ENCODE measurements around the gene SLC4A3.

SLC4A3 gene

DNA sequence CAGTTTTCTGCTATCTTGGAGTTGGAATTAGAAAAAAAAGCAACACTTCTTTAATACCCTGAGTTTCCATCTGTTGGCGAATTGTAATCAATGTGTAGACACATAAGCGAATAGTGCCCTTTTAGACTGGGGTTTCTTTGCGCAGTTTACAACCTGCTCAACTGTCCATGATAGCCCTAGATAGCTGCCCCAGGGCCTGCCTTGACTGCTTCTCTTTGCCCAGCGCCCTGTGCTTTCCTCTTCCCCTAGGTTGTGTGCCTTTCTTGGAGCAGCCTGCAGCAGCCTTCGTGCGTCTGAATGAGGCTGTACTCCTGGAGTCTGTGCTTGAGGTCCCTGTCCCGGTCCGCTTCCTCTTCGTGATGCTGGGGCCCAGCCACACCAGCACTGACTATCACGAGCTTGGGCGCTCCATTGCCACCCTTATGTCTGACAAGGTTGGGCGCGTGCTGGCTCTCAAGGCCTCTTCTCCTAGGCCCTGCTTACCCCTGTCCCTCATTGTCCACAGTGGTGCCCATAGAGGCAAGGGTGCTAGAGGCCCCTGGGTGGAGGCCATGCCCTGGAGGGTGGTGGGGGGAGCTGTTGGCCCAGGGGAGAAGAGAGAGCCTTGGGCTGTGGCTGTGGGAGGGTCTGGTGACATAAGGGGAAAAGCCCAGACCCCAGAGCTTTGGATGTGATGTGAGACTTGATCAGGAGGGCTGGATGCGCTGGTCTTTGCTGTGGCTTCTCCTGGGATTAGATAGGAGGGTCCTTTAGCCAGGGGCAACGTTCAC is 6.9 kb downstream of the SLC4A3 start:
- DNase-seq = no peak

DNA sequence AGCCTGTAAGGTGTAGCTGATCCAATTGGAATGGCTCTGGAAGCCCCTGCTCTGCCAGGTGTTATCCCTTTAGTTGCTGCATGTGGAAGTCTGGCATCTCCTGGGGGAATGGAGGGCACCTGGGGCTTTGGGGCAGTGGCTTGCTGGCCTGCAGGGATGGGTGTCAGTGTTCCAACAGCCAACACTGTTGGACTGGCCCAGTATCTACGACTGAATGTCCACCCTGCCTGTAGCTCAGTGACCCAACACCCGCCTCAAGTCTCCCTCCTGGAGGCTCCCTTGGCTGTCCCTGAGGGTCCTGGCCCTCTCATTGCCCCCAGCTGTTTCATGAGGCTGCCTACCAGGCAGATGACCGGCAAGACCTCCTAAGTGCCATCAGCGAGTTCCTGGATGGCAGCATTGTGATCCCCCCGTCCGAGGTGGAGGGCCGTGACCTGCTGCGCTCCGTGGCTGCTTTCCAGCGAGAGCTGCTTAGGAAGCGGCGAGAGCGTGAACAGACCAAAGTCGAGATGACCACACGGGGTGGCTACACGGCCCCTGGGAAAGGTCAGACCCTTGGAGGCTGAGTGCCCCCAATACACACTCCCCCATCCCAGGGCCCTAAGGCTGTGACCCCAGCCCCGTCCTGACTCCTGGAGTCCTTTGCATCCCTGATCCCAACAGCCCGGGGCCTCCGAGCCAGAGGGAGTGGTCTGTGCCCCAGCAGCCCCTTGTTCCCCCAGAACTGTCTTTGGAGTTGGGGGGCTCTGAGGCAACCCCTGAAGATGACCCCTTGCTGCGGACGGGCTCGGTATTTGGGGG is 7.7 kb downstream of the SLC4A3 start:
- no peak for DNase-seq

DNA sequence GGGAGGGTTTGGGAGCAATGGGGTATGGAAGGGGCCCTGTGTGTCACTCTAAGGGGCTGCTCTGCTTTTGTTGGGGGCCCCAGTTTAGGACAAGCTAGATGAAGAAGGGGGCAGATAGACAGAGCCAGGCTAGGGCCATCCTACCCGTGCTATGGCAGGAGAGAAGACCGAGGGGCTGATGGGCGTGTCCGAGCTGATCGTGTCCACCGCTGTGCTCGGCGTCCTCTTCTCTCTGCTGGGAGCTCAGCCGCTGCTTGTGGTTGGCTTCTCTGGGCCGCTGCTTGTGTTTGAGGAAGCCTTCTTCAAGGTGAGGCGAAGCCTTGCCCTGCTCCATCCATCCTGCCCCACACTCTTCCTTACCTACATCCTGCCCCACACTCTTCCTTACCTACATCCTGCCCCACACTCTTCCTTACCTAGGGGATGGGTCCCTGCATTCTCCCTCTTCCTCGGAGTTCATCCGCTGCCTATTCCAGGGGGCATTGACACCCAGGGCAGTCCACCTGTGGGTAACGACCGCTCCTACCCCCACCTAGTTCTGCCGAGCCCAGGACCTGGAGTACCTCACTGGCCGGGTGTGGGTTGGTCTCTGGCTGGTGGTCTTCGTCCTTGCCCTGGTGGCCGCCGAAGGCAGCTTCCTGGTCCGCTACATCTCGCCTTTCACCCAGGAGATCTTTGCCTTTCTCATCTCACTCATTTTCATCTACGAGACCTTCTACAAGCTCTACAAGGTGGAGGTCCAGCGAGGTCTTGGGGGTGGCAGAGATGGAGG is 8.9 kb downstream of the SLC4A3 start:
- no peak for DNase-seq

DNA sequence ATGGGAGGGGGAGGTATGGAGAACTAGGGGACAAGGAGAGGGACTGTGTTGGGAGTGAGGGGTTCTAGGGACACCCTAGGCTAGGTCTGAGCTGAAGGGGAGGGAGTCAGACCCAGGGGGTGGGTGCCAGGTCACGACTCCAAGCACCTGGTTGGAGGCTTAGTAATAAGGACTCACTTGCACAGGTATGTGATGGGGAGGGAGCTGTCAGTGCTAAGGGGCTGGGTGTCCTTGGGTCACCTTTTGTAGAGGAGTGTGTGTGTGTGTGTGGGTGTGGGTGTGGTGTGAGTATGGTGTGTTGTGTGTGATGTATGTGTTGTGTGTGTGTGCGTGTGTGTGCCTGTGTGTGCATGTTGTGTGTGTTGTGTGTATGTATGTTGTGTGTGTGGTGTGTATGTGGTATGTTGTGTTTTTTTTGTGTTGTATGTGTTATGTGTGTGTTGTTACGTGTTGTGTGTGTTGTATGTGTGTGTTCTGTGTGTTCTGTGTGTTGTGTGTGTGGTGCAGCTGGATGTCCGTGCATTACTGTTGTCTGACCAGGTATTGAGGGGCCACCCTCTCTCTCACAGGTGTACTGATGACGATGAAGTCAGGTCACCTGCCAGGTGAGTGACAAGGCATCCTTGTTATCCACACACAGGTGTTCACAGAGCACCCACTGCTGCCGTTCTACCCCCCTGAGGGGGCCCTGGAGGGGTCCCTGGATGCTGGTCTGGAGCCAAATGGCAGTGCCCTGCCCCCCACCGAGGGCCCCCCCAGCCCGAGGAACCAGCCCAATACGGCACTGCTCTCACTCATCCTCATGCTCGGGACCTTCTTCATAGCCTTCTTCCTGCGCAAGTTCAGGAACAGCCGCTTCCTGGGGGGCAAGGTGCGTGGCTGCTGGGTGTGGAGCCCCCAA is 9.8 kb downstream of the SLC4A3 start:
- no peak for DNase-seq

DNA sequence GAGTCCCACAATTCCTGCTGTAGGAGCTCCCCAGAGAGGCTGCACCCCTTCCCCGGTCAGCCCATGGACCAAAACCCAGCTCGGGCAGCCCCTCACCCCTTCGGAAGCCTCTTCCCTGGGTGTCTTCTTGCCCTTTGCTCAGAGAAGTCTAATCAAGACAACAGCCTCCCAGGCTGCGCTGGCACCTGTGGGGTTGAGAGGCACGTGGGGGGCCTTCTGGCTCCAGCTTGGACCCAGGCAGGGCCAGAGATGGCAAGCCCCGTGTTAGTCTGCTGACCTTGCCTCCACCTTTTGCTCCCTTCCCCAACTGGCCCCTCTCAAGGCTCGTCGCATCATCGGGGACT is 10.4 kb downstream of the SLC4A3 start:
- no peak for DNase-seq

DNA sequence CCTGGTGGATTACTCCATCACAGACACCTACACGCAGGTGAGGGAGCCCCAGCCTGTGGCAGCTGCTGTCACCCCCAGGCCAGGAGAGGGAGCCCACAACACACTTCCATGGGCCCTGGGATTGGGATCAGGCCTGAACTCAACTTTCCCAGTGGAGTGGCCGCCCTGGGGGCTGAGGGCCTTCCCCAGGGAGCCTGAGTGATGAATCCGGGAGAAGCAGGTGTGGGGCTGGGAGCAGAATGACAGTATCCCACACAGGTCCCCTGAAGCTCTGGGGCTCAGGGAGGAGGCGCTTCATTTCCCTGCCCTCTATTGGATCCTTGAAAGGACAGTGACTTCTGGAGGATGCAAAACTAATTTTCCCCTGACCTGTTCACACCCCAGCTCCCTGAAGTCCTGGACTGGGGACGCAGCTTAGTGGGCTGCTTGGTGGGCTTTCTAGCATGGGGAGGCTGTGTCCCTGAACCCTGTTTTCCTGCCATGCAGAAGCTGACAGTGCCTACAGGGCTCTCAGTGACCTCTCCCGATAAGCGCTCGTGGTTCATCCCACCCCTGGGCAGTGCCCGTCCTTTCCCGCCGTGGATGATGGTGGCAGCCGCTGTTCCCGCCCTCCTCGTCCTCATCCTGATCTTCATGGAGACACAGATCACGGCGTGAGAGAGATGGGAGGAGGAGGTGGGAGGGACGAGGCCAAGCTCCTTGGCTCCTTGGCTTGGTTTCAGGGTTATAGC is 11.0 kb downstream of the SLC4A3 start:
- DNase-seq = no peak

DNA sequence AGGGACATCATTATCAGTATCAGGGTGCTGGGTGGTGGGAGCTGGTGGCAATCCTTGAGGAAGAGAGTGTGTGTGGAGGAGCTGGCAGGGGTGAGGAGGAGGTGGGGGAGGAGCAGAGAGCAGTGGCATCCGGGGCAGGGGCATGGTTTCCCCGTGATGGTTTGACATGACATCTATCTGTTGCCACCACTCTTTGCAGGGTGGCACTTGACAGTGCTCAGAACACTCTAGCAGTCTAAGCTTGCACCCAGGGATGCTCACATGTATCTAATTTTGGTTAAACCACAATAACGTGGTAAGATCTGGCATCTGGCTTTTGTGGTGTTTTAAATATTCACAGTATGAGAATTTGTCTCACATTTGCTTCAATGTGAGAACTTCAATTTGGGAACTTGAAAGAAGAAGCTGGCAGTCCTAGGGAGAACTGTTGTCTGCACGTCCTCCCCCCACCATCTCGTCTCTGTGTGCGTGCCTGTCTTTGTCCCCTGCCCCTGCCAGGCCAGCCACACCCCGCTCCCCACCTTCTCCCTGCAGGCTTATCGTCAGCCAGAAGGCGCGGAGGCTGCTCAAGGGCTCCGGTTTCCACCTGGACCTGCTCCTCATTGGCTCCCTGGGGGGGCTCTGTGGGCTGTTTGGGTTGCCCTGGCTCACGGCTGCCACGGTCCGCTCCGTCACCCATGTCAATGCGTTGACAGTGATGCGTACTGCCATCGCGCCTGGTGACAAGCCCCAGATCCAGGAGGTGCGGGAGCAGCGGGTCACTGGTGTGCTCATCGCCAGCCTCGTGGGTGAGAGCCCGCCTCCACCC is 11.7 kb downstream of the SLC4A3 start:
- DNase-seq = no peak

DNA sequence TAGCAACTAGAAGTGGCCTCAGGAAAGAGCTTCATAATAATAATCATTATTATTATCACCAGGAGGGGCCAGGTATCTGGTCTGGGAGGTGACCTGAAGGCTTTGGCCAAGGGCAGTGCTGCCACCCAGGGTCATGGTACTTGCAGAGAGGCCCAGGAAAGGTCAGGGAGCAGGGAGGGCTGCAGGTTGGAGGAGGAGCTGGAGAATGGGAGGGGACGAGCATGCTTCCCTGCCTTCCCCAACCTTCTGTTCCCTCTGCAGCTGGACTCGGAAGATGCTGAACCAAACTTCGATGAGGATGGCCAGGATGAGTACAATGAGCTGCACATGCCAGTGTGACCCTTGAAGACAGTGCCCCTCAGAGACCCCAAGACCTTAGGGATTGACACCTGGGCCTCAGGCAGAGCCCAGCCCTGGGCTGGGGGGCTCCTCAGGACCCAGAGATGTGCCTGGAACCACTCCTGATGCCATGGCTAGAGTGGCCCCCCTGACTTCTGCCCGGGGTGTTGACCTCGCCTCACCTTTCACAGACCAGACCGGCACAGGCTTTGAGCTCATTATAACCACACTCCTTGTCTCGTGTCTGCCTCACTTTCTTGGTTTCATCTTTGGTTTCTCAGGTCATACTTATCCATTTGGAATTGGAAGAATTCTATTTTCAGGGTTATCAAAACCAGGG is 14.1 kb downstream of the SLC4A3 start:
- DNase-seq = no peak

DNA sequence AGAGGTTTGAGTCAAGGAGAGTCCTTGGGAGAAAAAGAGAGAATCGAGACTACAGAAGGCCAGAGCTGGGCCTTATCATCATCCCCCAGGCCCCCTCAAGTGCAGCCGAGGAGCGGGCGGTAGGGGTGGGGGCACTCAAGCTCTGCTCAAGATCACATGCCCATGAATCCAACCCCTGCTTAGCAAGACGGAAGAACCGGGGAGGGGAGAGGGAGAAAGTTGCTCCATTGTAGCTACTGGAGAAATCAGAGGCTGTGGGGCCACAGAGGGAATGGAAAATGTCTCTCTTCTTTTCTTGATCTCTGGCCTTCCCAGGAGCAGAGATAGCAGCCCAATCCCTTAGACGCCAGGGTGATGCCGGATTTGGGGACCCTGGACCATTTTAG is 14.6 kb downstream of the SLC4A3 start:
- DNase-seq = no peak

DNA sequence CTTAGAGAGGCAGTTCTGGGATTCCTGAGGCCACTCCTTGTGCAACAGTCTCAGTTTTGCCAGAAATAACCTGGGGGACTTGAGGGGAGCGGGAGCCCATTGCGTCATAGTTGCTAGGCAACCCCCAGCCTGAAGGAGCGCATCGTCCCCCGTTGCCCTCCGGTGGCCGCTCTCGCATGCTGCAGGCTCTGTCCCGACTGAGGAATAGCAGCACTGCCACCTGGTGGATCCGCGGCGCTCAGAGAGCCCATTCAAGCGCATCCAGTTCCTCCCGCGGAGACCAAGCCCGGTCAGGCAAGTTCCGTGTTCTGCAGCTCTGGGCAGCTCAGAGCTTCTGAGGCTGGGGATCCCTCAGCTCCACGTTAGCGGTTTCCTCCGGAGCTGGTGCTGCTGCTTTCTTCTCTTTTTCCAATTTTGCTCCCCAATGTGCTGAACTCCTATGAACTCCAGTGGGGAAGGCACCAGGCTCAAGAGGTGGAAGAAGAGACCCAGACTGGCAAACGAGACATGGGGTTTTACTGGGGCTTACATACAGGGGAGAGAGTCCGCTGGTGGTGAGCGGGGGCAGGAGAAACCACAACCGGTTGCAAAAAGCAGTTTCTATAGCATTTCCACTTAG is 15.1 kb downstream of the SLC4A3 start:
- peak; percentile 94 for DNase-seq

DNA sequence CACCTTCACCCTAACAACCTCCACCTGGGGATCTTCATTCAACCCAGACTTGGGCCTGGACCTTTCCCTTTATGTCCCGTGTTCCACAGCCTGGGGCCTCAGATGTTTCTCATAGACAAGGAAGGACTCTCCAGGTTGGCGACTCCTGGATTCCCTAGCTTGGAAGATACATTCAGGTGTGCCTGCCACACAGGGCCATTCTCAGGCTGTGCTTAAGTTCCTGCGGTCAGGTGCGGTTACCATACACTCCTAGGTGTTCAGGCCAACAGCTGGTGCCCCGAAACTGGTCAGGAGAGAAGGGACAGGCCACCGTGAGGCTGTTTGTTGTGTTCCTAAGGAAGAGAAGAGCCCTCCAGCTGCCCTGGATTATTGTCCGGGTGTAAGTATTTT is 15.6 kb downstream of the SLC4A3 start:
- DNase-seq = no peak

DNA sequence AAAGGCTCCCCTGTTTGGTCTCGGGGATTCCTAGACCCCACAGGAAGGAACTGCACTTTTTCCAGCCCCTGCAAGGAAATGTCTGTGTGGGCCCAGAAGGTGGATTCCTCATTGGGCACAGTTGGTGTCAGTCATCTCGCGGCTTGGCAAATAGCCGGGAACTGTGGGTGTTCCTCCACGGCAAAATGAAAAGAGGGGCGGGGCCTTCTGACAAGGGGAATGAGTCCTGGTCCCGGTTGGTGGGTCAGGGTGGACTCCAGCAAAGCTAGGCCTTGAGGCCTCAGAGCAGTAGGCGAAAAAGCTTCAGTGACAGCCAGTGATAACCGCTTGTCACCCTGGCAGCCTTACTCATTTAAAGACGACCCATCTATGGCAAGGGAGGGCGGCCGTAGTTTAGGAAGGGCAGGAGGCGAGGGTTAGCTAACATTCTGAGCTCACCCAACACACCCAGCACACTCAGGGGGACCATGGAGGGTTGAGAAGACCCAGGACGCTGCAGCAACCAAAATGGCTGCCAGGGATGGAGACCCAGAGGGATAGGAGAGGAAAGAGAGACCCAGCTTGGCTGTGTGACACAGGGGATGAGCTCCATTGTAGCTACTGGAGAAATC is 16.5 kb downstream of the SLC4A3 start:
- DNase-seq = no peak

DNA sequence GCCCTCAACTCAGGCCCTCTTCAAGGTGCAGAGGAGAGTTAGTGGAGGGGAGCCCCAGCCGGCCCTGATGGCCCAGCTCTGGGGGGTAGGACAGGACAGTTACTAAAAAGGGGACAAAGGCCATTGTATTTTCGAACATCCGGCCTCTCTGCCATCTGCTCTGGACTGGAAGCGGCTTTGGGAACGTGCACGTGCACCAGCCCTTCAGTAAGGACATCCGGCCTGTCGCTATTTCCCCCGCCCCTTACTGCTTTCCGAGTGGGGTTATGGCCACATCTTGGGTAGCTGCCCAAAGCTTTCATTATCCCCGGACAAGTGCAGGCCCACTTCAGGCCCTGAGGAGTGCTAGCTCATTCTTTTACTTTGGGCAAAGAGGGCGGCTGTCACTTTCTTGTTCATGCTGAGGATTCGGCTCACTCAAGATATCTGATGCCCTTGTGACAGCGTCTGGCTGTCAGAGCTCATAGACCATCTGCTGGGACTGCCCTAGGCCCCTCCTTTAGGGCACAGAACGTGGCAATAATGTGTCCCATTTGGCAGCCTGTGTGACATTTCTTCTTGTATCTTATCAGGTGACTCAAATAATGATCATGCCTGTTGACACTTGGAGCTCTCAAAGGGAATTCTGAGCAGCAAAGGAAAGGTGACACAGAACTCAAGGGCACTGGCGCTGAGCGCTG is 17.5 kb downstream of the SLC4A3 start:
- DNase-seq = no peak

DNA sequence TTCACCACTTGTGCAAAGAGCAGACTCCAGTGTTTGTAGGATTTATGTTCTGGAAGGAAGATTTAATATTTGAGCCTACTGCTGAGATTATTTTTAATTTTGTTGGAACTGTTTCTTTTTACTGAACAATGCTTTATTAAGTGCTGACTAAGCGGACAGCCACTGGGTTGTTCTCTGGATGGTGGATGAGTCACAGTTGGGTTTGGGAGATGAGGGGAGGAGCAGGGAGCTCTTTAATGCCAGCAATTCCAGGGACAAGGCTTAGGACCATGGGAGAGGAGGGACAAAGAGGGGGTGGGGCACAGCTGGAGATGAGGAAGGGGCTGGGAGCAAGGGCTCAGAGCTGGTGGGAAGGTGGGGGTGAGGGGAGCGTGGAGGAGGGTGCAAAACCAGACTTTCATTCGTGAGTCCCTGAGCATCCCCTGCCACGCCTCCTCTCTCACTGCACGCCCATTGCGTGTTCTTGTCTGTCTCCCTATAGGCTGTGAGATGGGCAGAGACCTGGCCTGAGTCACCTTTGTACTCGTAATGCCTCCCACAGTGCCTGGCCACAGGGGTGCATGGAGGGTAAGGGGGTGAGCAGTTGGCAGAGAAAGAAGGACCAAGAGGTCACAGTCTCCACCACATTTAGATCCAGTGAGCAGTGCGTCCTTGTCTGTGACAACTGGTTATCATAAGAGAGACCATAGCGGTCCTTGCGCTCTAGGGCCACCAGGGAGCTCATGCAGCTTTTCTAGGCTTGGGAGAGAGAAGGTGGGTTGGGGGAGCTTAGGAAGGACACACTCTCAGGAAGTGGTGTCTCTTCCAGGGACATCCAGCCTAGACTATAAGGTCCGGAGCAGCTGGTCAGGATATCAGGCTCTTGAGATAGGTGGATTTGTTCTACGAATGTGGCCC is 18.4 kb downstream of the SLC4A3 start:
- DNase-seq = no peak

DNA sequence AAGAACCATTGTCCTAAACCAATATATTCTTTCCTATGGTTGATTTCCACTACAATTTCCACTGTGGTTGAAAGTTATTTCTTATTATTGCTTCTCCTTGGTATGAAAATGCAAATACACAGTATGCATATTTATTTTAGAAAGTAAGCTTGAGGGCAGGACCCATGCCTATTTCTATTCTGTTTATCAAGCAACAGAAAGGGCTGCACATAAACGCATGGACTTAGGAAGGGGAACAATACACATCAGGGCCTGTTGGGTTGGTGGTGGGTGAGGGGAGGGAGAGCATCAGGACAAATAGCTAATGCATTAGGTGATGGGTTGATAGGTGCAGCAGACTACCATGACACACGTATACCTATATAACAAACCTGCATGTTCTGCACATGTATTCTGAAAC is 20.7 kb downstream of the SLC4A3 start:
- no peak for DNase-seq

DNA sequence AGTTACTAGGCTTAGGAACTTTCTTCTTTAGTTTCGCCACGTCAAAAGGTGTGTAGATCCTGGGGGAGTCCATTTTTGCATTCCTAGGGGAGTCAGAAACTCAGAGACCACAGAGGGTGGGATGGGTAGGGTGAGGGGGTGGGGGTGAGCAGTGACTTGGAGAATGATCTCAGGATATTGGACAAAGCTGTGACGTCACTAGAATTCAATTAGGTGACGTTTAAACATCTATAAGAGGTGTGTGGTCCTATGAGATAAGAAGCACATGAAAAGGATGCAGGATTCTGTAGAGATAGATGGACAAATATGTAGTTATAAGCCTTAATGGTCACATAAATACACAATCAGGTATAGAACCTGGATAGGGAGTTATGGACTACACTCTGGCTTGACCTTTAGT is 21.5 kb downstream of the SLC4A3 start:
- no peak for DNase-seq

DNA sequence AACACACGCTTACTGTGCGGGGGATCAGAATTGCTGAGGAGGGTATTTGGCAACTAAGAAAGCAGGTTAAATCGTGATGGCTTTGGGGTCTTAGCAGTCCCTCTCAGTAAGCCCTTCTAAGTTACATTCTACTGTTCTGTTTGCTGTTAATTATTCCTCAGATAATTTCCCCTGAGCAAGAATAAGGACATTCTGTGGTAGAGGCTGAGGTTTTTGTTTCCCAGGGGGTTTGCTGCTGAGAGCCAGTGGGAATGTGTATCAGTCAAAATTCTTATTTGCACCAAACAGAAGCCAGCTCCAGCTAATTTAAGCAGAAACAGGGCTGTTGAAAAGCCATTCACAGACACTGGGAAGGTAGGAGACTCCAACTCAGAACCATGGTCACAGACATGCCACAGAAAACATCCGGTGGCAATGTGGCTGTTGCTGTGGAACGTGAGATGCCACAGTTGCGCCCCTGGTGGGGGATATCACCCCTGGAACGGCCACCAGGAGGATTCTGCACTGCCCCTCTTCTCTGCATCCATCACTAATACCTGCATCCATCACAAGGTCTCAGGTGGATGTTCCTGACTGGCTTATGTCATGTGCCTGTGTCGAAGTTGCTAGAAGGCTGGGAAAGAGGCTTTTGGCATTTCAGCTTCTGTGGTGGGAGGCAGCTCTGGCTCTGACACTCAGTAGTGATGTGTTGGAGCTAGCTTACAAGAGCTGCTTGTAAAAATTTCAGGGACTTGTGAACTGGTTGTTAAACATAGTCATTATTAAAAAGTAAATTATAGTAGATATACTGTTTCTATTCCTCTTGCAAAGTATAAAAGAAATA is 23.2 kb downstream of the SLC4A3 start:
- DNase-seq = no peak

Measured in stimulated activated CD4-positive, alpha-beta T cell treated with anti-CD3 and anti-CD28 coated beads, Interleukin-15, amount 100 ng/mL, for 24 hours (primary cell).